NB4 (cell line): ENCODE data around the gene DNAH17.

Source experiments
- CTCF ChIP-seq: IDR thresholded peaks from one replicate; pipeline ENCODE4 v1.5.1; 2012; ENCODE audit warnings: low read depth, low read length
- MYC ChIP-seq: IDR thresholded peaks from 2 replicates; pipeline ENCODE4 v1.6.1; 2011; ENCODE audit warnings: low read depth, low read length
- POLR2A ChIP-seq: IDR thresholded peaks from 2 replicates; pipeline ENCODE4 v1.6.1; 2011; ENCODE audit warnings: mild to moderate bottlenecking; ENCODE audit not compliant: insufficient read length; ENCODE audit errors: extremely low read depth

GRCh38 chr17:78392295-78392694 lies 184.9 kb downstream of the DNAH17 start:
- TF ChIP-seq CTCF: no peak
- TF ChIP-seq POLR2A: no peak
- no peak for TF ChIP-seq MYC
